ENCODE measurements around the gene TXNDC11. TPM values are rescaled to one million over a fixed set of nuclear protein-coding genes. Genes with fewer than 3 reads are reported as not detected.

The TXNDC11 gene
- total and polyA plus RNA-seq, 10 of the 15 experiments (the other 5 are each of a cell fraction or from before 2014, with no cell fraction given), result 1.7 to 86.7 (median 54.4) TPM

DNA sequence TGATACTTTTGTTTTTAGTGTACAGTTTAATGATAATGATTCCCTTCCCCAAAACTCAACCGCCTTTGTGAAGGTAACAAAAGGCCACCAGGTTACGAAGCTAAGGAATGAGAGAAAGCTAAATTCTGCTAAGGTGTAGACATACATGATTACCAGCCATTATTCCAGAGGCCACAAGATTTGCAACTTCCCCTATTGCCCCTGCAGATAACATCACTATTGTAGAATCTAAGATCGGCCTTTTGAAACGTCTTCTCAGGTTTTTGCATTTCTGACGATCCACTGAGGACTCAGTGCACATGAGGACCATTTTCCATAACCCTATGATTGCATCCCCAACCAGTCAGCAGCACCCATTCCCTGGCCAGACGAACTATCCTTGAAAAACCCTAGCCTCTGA is 108.3 kb downstream of the TXNDC11 start (continued):
- TF ChIP-seq YY1 (IDR thresholded peaks at IDR 0.05; ENCODE audit: low read depth, low read length), result no peak
- no peak for TF ChIP-seq FOXM1 (IDR thresholded peaks at IDR 0.05; ENCODE audit: low read depth, low read length)

DNA sequence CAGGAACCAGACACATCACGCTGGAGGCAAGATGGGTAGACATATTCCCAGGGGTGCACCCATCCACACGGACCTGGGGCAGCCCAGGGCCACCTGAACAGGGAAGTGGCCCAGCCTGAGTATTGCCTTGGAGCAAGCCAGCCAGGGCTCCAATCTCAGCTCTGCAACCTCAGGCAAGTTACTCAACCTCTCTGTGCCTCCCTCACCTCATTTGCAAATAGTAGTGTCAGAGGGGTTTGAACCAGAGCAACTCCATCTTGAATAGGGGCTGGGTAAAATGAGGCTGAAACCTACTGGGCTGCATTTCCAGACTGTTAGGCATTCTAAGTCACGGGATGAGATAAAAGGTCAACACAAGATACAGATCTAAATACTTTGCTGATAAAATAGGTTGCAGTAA is 109.5 kb downstream of the TXNDC11 start:
- no TSS peak for BruUV-seq (replicated peaks)
- intact Hi-C loops (cut with micrococcal nuclease; ENCODE audit: unreplicated experiment), result no loop called here
- Histone ChIP-seq H4K20me1 (ENCODE audit: control insufficient read depth, insufficient read depth) (no peaks in the 10 kb centered on the region), H3K9ac (ENCODE audit: control insufficient read depth, insufficient read depth, low read length) (no peak overlapping the region), H3K27ac (ENCODE audit: control insufficient read depth, insufficient read depth) (no peak overlapping the region), H3K4me1 (ENCODE audit: control insufficient read depth, insufficient read depth, low read length) (peaks cover 8% of the 10 kb centered on the region), H3K9me3 (replicated peaks; ENCODE audit: control insufficient read depth, insufficient read depth, low read length) (no peaks in the 10 kb centered on the region; the same call in 2 of the 3 replicates), H3K36me3 (ENCODE audit: control insufficient read depth in 2 of 2, insufficient read depth in 2 of 2, low read length in 1 of 2) (no peaks in the 10 kb centered on the region), H3K4me3 (no peak overlapping the region), H3K27me3 (replicated peaks in 1 of 2; ENCODE audit: control insufficient read depth in 2 of 2, insufficient read depth in 2 of 2, low read length in 1 of 2) (no peaks in the 10 kb centered on the region; a peak in 1 of 4 replicates), H2AFZ (ENCODE audit: control insufficient read depth, low read depth, low read length) (no peak overlapping the region), H3K79me2 (ENCODE audit: control insufficient read depth, insufficient read depth, low read length) (no peaks in the 10 kb centered on the region), H3K4me2 (ENCODE audit: control insufficient read depth, insufficient read depth) (no peak overlapping the region)
- ChIA-PET POLR2A (no interaction called here), CTCF (interaction anchor here (4.3 kb wide), 1 partner anchor 9 kb away, joined by 31 read pairs; no protein-coding TSS in a partner anchor), RAD21 (ENCODE audit: unreplicated experiment) (no interaction called here), SMC1A (ENCODE audit: uncharacterized antibody, unreplicated experiment) (interaction anchor here (1.0 to 2.0 kb wide), 2 partner anchors 101 to 224 kb away, joined by 3 to 6 read pairs; no protein-coding TSS in a partner anchor)
- ATAC-seq (no peak), FAIRE-seq (no peak), DNase-seq (ENCODE audit: low read depth, low spot score) (no peak)
- in situ Hi-C loops (cut with MboI), result no loop called here
- 28% methylated on average over 3 of the region's 3 CpGs for WGBS (ENCODE audit: insufficient coverage, insufficient replicate concordance, low lambda C conversion rate, missing lambda C conversion rate)
- TF ChIP-seq, protein P1, sequence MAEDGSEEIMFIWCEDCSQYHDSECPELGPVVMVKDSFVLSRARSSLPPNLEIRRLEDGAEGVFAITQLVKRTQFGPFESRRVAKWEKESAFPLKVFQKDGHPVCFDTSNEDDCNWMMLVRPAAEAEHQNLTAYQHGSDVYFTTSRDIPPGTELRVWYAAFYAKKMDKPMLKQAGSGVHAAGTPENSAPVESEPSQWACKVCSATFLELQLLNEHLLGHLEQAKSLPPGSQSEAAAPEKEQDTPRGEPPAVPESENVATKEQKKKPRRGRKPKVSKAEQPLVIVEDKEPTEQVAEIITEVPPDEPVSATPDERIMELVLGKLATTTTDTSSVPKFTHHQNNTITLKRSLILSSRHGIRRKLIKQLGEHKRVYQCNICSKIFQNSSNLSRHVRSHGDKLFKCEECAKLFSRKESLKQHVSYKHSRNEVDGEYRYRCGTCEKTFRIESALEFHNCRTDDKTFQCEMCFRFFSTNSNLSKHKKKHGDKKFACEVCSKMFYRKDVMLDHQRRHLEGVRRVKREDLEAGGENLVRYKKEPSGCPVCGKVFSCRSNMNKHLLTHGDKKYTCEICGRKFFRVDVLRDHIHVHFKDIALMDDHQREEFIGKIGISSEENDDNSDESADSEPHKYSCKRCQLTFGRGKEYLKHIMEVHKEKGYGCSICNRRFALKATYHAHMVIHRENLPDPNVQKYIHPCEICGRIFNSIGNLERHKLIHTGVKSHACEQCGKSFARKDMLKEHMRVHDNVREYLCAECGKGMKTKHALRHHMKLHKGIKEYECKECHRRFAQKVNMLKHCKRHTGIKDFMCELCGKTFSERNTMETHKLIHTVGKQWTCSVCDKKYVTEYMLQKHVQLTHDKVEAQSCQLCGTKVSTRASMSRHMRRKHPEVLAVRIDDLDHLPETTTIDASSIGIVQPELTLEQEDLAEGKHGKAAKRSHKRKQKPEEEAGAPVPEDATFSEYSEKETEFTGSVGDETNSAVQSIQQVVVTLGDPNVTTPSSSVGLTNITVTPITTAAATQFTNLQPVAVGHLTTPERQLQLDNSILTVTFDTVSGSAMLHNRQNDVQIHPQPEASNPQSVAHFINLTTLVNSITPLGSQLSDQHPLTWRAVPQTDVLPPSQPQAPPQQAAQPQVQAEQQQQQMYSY (CRISPR knock-in tag; IDR thresholded peaks at IDR 0.05), result no peak
- TF ChIP-seq, protein P2, sequence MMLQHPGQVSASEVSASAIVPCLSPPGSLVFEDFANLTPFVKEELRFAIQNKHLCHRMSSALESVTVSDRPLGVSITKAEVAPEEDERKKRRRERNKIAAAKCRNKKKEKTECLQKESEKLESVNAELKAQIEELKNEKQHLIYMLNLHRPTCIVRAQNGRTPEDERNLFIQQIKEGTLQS (IDR thresholded peaks at IDR 0.05; ENCODE audit: borderline replicate concordance, extremely low read depth, low read depth, low read length), result no peak
- TF ChIP-seq KDM1A (IDR thresholded peaks at IDR 0.05; ENCODE audit: borderline replicate concordance), result no peak
- no peak for TF ChIP-seq SREBF2 (IDR thresholded peaks at IDR 0.05; ENCODE audit: low read length)
- no peak for TF ChIP-seq NR2C1 (IDR thresholded peaks at IDR 0.05)
- no peak for TF ChIP-seq PML (IDR thresholded peaks at IDR 0.05; ENCODE audit: low read length)
- TF ChIP-seq KAT2A (conservative IDR thresholded peaks at IDR 0.05; ENCODE audit: control insufficient read depth, low read depth, low read length), result no peak
- no peak for TF ChIP-seq HDAC6 (IDR thresholded peaks at IDR 0.05; ENCODE audit: unreplicated experiment)
- TF ChIP-seq NFYA (IDR thresholded peaks at IDR 0.05; ENCODE audit: borderline replicate concordance, low read depth, low read length), result no peak
- no peak for TF ChIP-seq GATAD2B (conservative IDR thresholded peaks at IDR 0.05; ENCODE audit: low read depth)
- TF ChIP-seq BCL11A (IDR thresholded peaks at IDR 0.05; ENCODE audit: low read depth, low read length), result no peak
- TF ChIP-seq, protein P3, sequence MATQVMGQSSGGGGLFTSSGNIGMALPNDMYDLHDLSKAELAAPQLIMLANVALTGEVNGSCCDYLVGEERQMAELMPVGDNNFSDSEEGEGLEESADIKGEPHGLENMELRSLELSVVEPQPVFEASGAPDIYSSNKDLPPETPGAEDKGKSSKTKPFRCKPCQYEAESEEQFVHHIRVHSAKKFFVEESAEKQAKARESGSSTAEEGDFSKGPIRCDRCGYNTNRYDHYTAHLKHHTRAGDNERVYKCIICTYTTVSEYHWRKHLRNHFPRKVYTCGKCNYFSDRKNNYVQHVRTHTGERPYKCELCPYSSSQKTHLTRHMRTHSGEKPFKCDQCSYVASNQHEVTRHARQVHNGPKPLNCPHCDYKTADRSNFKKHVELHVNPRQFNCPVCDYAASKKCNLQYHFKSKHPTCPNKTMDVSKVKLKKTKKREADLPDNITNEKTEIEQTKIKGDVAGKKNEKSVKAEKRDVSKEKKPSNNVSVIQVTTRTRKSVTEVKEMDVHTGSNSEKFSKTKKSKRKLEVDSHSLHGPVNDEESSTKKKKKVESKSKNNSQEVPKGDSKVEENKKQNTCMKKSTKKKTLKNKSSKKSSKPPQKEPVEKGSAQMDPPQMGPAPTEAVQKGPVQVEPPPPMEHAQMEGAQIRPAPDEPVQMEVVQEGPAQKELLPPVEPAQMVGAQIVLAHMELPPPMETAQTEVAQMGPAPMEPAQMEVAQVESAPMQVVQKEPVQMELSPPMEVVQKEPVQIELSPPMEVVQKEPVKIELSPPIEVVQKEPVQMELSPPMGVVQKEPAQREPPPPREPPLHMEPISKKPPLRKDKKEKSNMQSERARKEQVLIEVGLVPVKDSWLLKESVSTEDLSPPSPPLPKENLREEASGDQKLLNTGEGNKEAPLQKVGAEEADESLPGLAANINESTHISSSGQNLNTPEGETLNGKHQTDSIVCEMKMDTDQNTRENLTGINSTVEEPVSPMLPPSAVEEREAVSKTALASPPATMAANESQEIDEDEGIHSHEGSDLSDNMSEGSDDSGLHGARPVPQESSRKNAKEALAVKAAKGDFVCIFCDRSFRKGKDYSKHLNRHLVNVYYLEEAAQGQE (IDR thresholded peaks at IDR 0.05; ENCODE audit: low read depth, low read length), result no peak
- no peak for TF ChIP-seq ETV6 (conservative IDR thresholded peaks at IDR 0.05 in 1 of 2, IDR thresholded peaks at IDR 0.05 in 1 of 2; ENCODE audit: borderline replicate concordance in 1 of 2, low read depth in 1 of 2)
- no peak for TF ChIP-seq POLR2A (IDR thresholded peaks at IDR 0.05; ENCODE audit: low read depth, low read length)
- TF ChIP-seq NBN (IDR thresholded peaks at IDR 0.05), result no peak
- TF ChIP-seq TCF7 (IDR thresholded peaks at IDR 0.05; ENCODE audit: borderline replicate concordance), result no peak
